ENCODE data around the gene SUGT1.

DNA sequence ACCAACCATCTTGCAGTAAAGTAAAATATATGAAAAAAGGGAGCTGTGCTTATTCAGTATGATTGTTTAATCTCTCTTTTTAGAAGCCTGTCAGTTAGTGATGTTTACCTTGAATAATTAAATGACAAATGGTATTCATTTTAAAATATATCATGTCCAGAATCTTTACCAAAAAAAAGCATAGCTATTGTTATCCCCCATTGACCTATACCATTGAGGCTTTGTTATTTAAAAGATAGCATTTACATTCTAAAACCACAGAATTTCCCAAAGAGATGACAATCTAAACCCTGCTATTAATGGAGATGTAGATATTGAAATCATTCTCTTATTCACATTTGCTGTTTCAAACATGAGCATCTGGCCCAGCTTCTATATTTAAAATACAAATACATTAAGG lies 84.8 kb downstream of the SUGT1 start:
- TF ChIP-seq, protein P1, sequence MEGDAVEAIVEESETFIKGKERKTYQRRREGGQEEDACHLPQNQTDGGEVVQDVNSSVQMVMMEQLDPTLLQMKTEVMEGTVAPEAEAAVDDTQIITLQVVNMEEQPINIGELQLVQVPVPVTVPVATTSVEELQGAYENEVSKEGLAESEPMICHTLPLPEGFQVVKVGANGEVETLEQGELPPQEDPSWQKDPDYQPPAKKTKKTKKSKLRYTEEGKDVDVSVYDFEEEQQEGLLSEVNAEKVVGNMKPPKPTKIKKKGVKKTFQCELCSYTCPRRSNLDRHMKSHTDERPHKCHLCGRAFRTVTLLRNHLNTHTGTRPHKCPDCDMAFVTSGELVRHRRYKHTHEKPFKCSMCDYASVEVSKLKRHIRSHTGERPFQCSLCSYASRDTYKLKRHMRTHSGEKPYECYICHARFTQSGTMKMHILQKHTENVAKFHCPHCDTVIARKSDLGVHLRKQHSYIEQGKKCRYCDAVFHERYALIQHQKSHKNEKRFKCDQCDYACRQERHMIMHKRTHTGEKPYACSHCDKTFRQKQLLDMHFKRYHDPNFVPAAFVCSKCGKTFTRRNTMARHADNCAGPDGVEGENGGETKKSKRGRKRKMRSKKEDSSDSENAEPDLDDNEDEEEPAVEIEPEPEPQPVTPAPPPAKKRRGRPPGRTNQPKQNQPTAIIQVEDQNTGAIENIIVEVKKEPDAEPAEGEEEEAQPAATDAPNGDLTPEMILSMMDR (tag by site-specific recombination; IDR thresholded peaks at IDR 0.05) = no peak
- TF ChIP-seq, protein P2, sequence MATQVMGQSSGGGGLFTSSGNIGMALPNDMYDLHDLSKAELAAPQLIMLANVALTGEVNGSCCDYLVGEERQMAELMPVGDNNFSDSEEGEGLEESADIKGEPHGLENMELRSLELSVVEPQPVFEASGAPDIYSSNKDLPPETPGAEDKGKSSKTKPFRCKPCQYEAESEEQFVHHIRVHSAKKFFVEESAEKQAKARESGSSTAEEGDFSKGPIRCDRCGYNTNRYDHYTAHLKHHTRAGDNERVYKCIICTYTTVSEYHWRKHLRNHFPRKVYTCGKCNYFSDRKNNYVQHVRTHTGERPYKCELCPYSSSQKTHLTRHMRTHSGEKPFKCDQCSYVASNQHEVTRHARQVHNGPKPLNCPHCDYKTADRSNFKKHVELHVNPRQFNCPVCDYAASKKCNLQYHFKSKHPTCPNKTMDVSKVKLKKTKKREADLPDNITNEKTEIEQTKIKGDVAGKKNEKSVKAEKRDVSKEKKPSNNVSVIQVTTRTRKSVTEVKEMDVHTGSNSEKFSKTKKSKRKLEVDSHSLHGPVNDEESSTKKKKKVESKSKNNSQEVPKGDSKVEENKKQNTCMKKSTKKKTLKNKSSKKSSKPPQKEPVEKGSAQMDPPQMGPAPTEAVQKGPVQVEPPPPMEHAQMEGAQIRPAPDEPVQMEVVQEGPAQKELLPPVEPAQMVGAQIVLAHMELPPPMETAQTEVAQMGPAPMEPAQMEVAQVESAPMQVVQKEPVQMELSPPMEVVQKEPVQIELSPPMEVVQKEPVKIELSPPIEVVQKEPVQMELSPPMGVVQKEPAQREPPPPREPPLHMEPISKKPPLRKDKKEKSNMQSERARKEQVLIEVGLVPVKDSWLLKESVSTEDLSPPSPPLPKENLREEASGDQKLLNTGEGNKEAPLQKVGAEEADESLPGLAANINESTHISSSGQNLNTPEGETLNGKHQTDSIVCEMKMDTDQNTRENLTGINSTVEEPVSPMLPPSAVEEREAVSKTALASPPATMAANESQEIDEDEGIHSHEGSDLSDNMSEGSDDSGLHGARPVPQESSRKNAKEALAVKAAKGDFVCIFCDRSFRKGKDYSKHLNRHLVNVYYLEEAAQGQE (tag by site-specific recombination; IDR thresholded peaks at IDR 0.05) = no peak
- TF ChIP-seq, protein P3, sequence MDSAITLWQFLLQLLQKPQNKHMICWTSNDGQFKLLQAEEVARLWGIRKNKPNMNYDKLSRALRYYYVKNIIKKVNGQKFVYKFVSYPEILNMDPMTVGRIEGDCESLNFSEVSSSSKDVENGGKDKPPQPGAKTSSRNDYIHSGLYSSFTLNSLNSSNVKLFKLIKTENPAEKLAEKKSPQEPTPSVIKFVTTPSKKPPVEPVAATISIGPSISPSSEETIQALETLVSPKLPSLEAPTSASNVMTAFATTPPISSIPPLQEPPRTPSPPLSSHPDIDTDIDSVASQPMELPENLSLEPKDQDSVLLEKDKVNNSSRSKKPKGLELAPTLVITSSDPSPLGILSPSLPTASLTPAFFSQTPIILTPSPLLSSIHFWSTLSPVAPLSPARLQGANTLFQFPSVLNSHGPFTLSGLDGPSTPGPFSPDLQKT (IDR thresholded peaks at IDR 0.05; ENCODE audit: borderline replicate concordance, low read depth, low read length) = no peak
- no peak for TF ChIP-seq ZNF248 (tag by site-specific recombination; IDR thresholded peaks at IDR 0.05)
- no peak for TF ChIP-seq TCF7L2 (IDR thresholded peaks at IDR 0.05; ENCODE audit: borderline replicate concordance, low read depth, low read length)
- TF ChIP-seq ZNF514 (tag by site-specific recombination; IDR thresholded peaks at IDR 0.05) = no peak
- TF ChIP-seq ZNF274 (IDR thresholded peaks at IDR 0.05; ENCODE audit: low read length) = no peak
- TF ChIP-seq ZNF274 (tag by site-specific recombination; IDR thresholded peaks at IDR 0.05; ENCODE audit: borderline replicate concordance) = no peak
- TF ChIP-seq ZEB2 (tag by site-specific recombination; IDR thresholded peaks at IDR 0.05) = no peak
- TF ChIP-seq ZNF354C (tag by site-specific recombination; IDR thresholded peaks at IDR 0.05; ENCODE audit: borderline replicate concordance, low read depth) = no peak
- no peak for TF ChIP-seq ZFP37 (tag by site-specific recombination; IDR thresholded peaks at IDR 0.05)
- TF ChIP-seq GLI4 (tag by site-specific recombination; IDR thresholded peaks at IDR 0.05) = no peak

Data from HEK293 (cell line).